Stimulated activated CD4-positive, alpha-beta T cell treated with anti-CD3 and anti-CD28 coated beads, Interleukin-15, amount 100 ng/mL, for 48 hours (primary cell): ENCODE results near the gene SAXO2.
"Not testable (repeated sequence)": the region's sequence is repeated elsewhere in the genome, so short reads cannot be mapped to it uniquely, and the experiment has no call there.

Source experiments
- DNase-seq, 2 donors: peaks; one replicate each; pipeline ENCODE4 v3.0.0-alpha.2; 2020; ENCODE audit warnings: low read depth in 2 of 2

Gene SAXO2

GRCh38 chr15:82313951-82314768 is 51.5 kb downstream of the SAXO2 start:
- not testable (repeated sequence) for DNase-seq

GRCh38 chr15:82314769-82315518 is 52.3 kb downstream of the SAXO2 start:
- DNase-seq, result no peak

GRCh38 chr15:82315519-82316246 is 53.1 kb downstream of the SAXO2 start:
- no peak for DNase-seq

GRCh38 chr15:82316247-82317090 is 53.9 kb downstream of the SAXO2 start:
- not testable (repeated sequence) for DNase-seq

- DNase-seq, result no peak
These were observed 54.5 kb downstream of the SAXO2 start for GRCh38 chr15:82317091-82317489.

- DNase-seq, result not testable (repeated sequence)
These were observed 54.9 kb downstream of the SAXO2 start for GRCh38 chr15:82317516-82317915.

GRCh38 chr15:82318281-82318680 is 55.7 kb downstream of the SAXO2 start:
- not testable (repeated sequence) for DNase-seq

- DNase-seq, result not testable (repeated sequence)
These were observed 57.1 kb downstream of the SAXO2 start for GRCh38 chr15:82319522-82320278.

DNA sequence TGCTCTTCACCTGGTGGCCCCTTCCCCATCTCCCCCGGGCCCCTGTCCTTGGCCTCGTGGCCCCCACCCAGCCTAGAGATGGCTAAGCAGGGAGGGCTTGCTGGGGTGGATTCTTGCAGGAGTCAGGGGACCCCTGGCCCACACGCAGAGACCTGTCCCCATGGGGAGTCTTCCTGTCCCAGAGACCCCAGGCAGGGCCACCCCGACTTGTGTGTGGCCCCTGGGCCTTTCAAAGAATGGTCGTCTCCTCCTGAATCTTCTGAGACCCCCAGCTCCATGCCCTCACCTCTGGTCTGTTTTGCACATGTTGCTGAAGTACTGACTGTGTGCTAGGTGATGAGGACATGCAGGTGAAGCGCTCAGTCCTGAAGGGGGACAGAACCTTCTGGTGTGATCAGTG is 58.2 kb downstream of the SAXO2 start:
- not testable (repeated sequence) for DNase-seq

GRCh38 chr15:82322488-82322887 is 59.9 kb downstream of the SAXO2 start:
- not testable (repeated sequence) for DNase-seq

GRCh38 chr15:82324831-82325230 is 62.2 kb downstream of the SAXO2 start:
- not testable (repeated sequence) for DNase-seq

DNA sequence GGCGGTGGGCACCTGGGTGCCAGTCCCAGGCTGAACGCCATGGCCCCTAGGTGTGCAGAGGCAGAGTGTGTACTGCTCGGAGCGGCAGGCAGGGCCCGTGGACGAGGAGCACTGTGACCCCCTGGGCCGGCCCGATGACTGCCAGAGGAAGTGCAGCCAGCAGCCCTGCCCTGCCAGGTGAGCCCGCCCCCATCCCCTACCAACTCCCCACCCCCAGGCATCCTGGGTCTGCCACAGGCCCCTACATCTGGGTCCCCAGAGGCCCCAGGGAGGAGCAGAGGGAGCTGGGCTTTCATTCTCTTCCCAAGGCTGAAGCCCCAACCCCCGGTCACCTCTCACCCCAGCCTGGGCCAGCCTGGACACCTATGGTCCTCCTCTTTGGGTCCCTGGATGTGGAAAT is 63.0 kb downstream of the SAXO2 start:
- not testable (repeated sequence) for DNase-seq

DNA sequence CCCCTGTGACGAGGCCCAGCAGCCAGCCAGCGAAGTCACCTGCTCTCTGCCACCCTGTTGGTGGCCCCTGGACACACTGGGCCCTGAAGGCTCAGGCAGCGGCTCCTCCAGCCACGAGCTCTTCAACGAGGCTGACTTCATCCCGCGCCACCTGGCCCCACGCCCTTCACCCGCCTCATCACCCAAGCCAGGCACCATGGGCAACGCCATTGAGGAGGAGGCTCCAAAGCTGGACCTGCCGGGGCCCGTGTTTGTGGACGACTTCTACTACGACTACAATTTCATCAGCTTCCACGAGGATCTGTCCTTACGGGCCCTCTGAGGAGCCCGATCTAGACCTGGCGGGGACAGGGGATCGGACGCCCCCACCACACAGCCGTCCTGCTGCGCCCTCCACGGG is 64.3 kb downstream of the SAXO2 start:
- not testable (repeated sequence) for DNase-seq

DNA sequence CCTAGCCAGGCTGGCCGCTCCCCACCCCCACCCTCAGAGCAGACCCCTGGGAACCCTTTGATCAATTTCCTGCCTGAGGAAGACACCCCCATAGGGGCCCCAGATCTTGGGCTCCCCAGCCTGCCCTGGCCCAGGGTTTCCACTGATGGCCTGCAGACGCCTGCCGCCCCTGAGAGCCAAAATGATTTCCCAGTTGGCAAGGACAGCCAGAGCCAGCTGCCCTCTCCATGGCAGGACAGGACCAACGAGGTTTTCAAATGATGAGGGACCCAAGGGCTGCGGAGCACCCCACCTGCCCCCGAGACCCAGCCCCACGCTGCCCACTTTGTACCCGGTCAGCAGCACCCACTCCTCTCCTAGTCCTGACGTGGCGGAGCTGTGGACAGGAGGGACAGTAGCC is 64.8 kb downstream of the SAXO2 start:
- DNase-seq, result not testable (repeated sequence)

- not testable (repeated sequence) for DNase-seq
These were observed 66.4 kb downstream of the SAXO2 start for GRCh38 chr15:82329039-82329438.

- not testable (repeated sequence) for DNase-seq
These were observed 68.3 kb downstream of the SAXO2 start for GRCh38 chr15:82330921-82331320.

- DNase-seq, result not testable (repeated sequence)
These were observed 69.1 kb downstream of the SAXO2 start for GRCh38 chr15:82331576-82332304.

DNA sequence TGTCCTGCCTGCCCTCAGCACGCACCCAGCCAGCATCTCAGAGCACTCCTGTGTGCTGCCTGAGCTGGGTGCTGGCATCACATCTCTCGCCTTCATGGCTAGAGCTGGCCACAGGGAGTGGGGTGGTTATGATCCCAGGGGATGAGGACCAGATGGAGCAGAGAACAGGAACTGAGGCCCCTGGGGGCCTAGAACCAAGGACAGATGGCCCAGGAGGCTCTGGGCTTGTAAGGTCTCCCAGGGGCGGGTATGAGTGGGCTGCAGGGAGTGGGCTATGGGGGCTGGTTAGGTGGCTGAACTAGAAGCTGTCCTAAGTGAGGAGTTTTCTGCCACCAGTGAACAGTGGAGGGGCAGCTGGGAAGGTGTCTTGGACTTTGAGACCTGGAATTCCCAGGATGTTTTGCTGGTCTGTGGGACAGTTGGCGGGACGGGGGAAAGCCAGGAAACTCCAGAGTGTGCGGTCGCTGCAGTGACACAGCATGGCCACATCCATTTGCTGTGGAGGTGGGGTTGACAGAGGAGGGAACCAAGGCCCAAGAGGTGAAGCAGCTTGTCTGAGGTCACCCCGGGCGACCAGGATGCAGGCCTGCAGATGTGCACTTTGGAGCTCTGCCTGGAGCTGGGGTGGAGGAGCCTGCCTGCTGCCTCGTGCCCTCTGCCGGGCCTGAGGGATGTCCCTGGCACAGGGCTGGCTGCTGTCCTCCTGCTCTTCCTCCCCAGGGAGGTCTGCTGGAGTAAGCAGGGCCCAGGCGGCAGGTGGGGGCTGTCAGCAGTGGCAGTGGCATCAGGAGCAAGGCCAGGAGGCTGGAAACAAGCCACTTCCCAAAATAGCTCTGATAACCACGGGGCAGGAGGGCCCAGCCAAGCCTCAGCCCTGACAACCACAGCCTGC is 70.3 kb downstream of the SAXO2 start:
- not testable (repeated sequence) for DNase-seq
